IMR-90 (cell line): ENCODE results near the gene SLC1A7. TPM values are rescaled to one million over a fixed set of nuclear protein-coding genes. Genes with fewer than 3 reads are reported as not detected.

Experiments used
- ATAC-seq: fragments of 200-7000 bp; cut with Tn5 transposase; 2 replicates; pipeline ENCODE4 v1.9.1; 2020; ENCODE audit warnings: low read depth, mild to moderate bottlenecking, moderate library complexity
- BruUV-seq: library from RNA; stranded (reverse); fragments of 400-500 nt; replicated peaks from 2 replicates; lab custom pipeline; 2021; lab: Mats Ljungman, UMichigan
- CTCF ChIA-PET: fragments of 300-600 bp; formaldehyde crosslinking; extraction: SDS; loops from one replicate; lab custom pipeline; 2021; ENCODE audit warnings: antibody characterized with exemption; lab: Yijun Ruan, JAX
- POLR2A ChIA-PET: fragments of 300-600 bp; sonication (Branson Sonifier 250); formaldehyde crosslinking; loops from one replicate; lab custom pipeline; 2022; ENCODE audit warnings: antibody characterized with exemption; ENCODE audit not compliant: unreplicated experiment; lab: Charles Lee
- DNase-seq: peaks from one replicate; pipeline ENCODE4 v3.0.0; 2013
- H2AFZ ChIP-seq: replicated peaks from 2 replicates; pipeline ENCODE3; 2013; ENCODE audit warnings: low read length, mild to moderate bottlenecking; ENCODE audit not compliant: poor library complexity
- H2AK5ac ChIP-seq: 2 replicates; pipeline ENCODE4 v1.6.1; 2013; ENCODE audit warnings: low read depth, low read length, inconsistent platforms
- H2AK9ac ChIP-seq: replicated peaks from 2 replicates; pipeline ENCODE3; 2013; ENCODE audit warnings: mild to moderate bottlenecking, low read depth, low read length, moderate library complexity; ENCODE audit not compliant: poor library complexity
- H2BK120ac ChIP-seq: 2 replicates; pipeline ENCODE4 v1.6.1; 2013; ENCODE audit warnings: low read depth, low read length, inconsistent platforms
- H2BK15ac ChIP-seq: 3 replicates; pipeline ENCODE4 v1.6.1; 2013; ENCODE audit warnings: low read depth, low read length, inconsistent platforms
- H2BK20ac ChIP-seq: 2 replicates; pipeline ENCODE4 v1.6.1; 2013; ENCODE audit warnings: low read depth, mild to moderate bottlenecking, inconsistent platforms, low read length, moderate library complexity
- H2BK5ac ChIP-seq: 2 replicates; pipeline ENCODE4 v1.6.1; 2013; ENCODE audit warnings: mild to moderate bottlenecking, low read depth, low read length, inconsistent platforms; ENCODE audit not compliant: poor library complexity, severe bottlenecking
- H3K14ac ChIP-seq: replicated peaks from 2 replicates; pipeline ENCODE4 v1.6.1; 2013; ENCODE audit warnings: low read depth, low read length, inconsistent platforms
- H3K18ac ChIP-seq: 2 replicates; pipeline ENCODE4 v1.6.1; 2013; ENCODE audit warnings: low read depth, low read length, control low read depth
- H3K23ac ChIP-seq: 2 replicates; pipeline ENCODE4 v1.6.1; 2013; ENCODE audit warnings: low read depth, low read length, inconsistent platforms
- H3K27ac ChIP-seq: 2 replicates; pipeline ENCODE4 v1.5.1; 2013; ENCODE audit warnings: mild to moderate bottlenecking, control low read depth, low read length; ENCODE audit not compliant: insufficient read depth
- H3K27me3 ChIP-seq: 2 replicates; pipeline ENCODE4 v1.6.1; 2013; ENCODE audit warnings: low read length; ENCODE audit not compliant: control insufficient read depth, insufficient read depth
- H3K36me3 ChIP-seq: 2 replicates; pipeline ENCODE4 v1.6.1; 2013; ENCODE audit warnings: low read length, mixed read lengths; ENCODE audit not compliant: control insufficient read depth, insufficient read depth
- H3K4ac ChIP-seq: 2 replicates; pipeline ENCODE4 v1.6.1; 2013; ENCODE audit warnings: low read depth, low read length, inconsistent platforms
- H3K4me1 ChIP-seq: 2 replicates; pipeline ENCODE4 v1.6.1; 2013; ENCODE audit warnings: low read length, mixed read lengths; ENCODE audit not compliant: control insufficient read depth, insufficient read depth
- H3K4me2 ChIP-seq: 2 replicates; pipeline ENCODE4 v1.6.1; 2013; ENCODE audit warnings: low read depth, mild to moderate bottlenecking, control low read depth, low read length, moderate library complexity
- H3K4me3 ChIP-seq: 2 replicates; pipeline ENCODE4 v1.5.1; 2013; ENCODE audit warnings: low read depth, mild to moderate bottlenecking, control low read depth, low read length, moderate library complexity; ENCODE audit not compliant: insufficient read depth
- H3K56ac ChIP-seq: 2 replicates; pipeline ENCODE4 v1.6.1; 2013; ENCODE audit warnings: low read length, inconsistent platforms; ENCODE audit not compliant: insufficient read depth; ENCODE audit errors: extremely low read depth
- H3K79me1 ChIP-seq, 2 experiments: 2 replicates each; pipeline ENCODE4 v1.6.1; 2013; ENCODE audit warnings: low read length in 2 of 2, inconsistent platforms in 1 of 2, low read depth in 1 of 2
- H3K9ac ChIP-seq: 2 replicates; pipeline ENCODE4 v1.6.1; 2013; ENCODE audit warnings: low read depth, low read length, control low read depth
- H3K9me1 ChIP-seq: 2 replicates; pipeline ENCODE4 v1.6.1; 2013; ENCODE audit warnings: low read length, inconsistent platforms; ENCODE audit not compliant: insufficient read depth
- H3K9me3 ChIP-seq: 2 replicates; pipeline ENCODE4 v1.6.1; 2013; ENCODE audit warnings: low read length; ENCODE audit not compliant: control insufficient read depth, insufficient read depth
- H4K20me1 ChIP-seq: 2 replicates; pipeline ENCODE4 v1.6.1; 2013; ENCODE audit warnings: low read length, inconsistent platforms; ENCODE audit not compliant: insufficient read depth
- H4K5ac ChIP-seq: 2 replicates; pipeline ENCODE4 v1.6.1; 2013; ENCODE audit warnings: mild to moderate bottlenecking, low read depth, low read length, control low read depth
- H4K8ac ChIP-seq, 2 experiments: 2 replicates each; pipeline ENCODE4 v1.6.1; 2013; ENCODE audit warnings: low read depth in 2 of 2, low read length in 2 of 2, control low read depth in 1 of 2, inconsistent platforms in 1 of 2
- H4K91ac ChIP-seq: 2 replicates; pipeline ENCODE4 v1.6.1; 2013; ENCODE audit warnings: low read depth, low read length, inconsistent platforms; ENCODE audit not compliant: insufficient read depth
- BHLHE40 ChIP-seq: fragments of 150-350 bp; IDR thresholded peaks from 2 replicates; pipeline ENCODE4 v1.6.1; 2016; ENCODE audit warnings: mild to moderate bottlenecking, low read depth, low read length
- CEBPB ChIP-seq: IDR thresholded peaks from 2 replicates; pipeline ENCODE4 v1.6.1; 2012; ENCODE audit warnings: low read depth, low read length, improper control_type of control experiment
- CHD1 ChIP-seq: IDR thresholded peaks from 2 replicates; pipeline ENCODE4 v1.6.1; 2012; ENCODE audit warnings: low read depth, low read length, improper control_type of control experiment
- FOS ChIP-seq: fragments of 150-350 bp; IDR thresholded peaks from 2 replicates; pipeline ENCODE4 v1.6.1; 2016; ENCODE audit warnings: low read depth, low read length
- MAFK ChIP-seq: IDR thresholded peaks from 2 replicates; pipeline ENCODE4 v1.6.1; 2012; ENCODE audit warnings: low read depth, low read length, improper control_type of control experiment
- MAZ ChIP-seq: IDR thresholded peaks from 2 replicates; pipeline ENCODE4 v1.6.1; 2012; ENCODE audit warnings: low read depth, mild to moderate bottlenecking, low read length, improper control_type of control experiment, moderate library complexity, borderline replicate concordance
- MXI1 ChIP-seq: IDR thresholded peaks from 2 replicates; pipeline ENCODE4 v1.6.1; 2012; ENCODE audit warnings: low read depth, mild to moderate bottlenecking, low read length, moderate library complexity, borderline replicate concordance
- NFE2L2 ChIP-seq: fragments of 150-350 bp; IDR thresholded peaks from 2 replicates; pipeline ENCODE4 v1.6.1; 2016; ENCODE audit warnings: low read depth, mild to moderate bottlenecking, low read length
- POLR2A ChIP-seq: IDR thresholded peaks from 2 replicates; pipeline ENCODE4 v1.6.1; 2012; ENCODE audit warnings: mild to moderate bottlenecking, low read depth, low read length
- RAD21 ChIP-seq: IDR thresholded peaks from 2 replicates; pipeline ENCODE4 v1.6.1; 2012; ENCODE audit warnings: low read length, improper control_type of control experiment
- RCOR1 ChIP-seq: IDR thresholded peaks from 2 replicates; pipeline ENCODE4 v1.6.1; 2012; ENCODE audit warnings: mild to moderate bottlenecking, low read length, improper control_type of control experiment; ENCODE audit not compliant: insufficient replicate concordance
- RFX5 ChIP-seq: IDR thresholded peaks from 2 replicates; pipeline ENCODE4 v1.8.0; 2012; ENCODE audit warnings: low read depth, mild to moderate bottlenecking, low read length, moderate library complexity
- SMC3 ChIP-seq: fragments of 150-350 bp; IDR thresholded peaks from 2 replicates; pipeline ENCODE4 v1.6.1; 2016; ENCODE audit warnings: low read depth, mild to moderate bottlenecking, antibody characterized with exemption, low read length, moderate library complexity
- WGBS, 2 experiments: methylation state at CpG; one replicate each; pipeline versions ENCODE4 v1.1.5 to v1.1.7; 2013; ENCODE audit warnings: missing lambda C conversion rate in 2 of 2; ENCODE audit not compliant: insufficient read length in 1 of 2; ENCODE audit errors: extremely low coverage in 2 of 2; 5-methylcytosine and 5-hydroxymethylcytosine counted together
- dilution Hi-C: fragments of 300-500 bp; cut with HindIII; formaldehyde crosslinking; loops from one replicate; pipeline ENCODE4 v1.14.3; 2018; ENCODE audit warnings: low sequenced_read_pairs; ENCODE audit not compliant: unreplicated experiment
- in situ Hi-C: fragments of 300-500 bp; cut with MboI; formaldehyde crosslinking; loops from 3 replicates; pipeline ENCODE4 v1.14.3; 2019; ENCODE audit warnings: low sequenced_read_pairs, inconsistent platforms, mixed read lengths
- intact Hi-C: fragments of 100-400 bp; cut with micrococcal nuclease; formaldehyde crosslinking; loops from 2 replicates; pipeline ENCODE4 v1.10.0; 2022
- polyA plus RNA-seq, 3 experiments: library from polyadenylated mRNA; depleted of rRNA; stranded (reverse); fragments of >200 nt; gene quantifications; 2 replicates each; pipeline ENCODE4 v1.2.3, GENCODE V29; 2012; ENCODE audit warnings: low replicate concordance in 1 of 3
- total RNA-seq: library from RNA; depleted of rRNA; stranded (reverse); fragments of >200 nt; gene quantifications from 2 replicates; pipeline ENCODE4 v1.2.3, GENCODE V29; 2012
- TF ChIP-seq, protein P1 (sequence below): conservative IDR thresholded peaks from 2 replicates; pipeline ENCODE4 v1.5.1; 2012; ENCODE audit warnings: mild to moderate bottlenecking, low read depth, low read length, improper control_type of control experiment
- TF ChIP-seq, protein P2 (sequence below): fragments of 150-350 bp; IDR thresholded peaks from 2 replicates; pipeline ENCODE4 v1.6.1; 2017; ENCODE audit warnings: mild to moderate bottlenecking, antibody characterized with exemption, low read length, low read depth
- TF ChIP-seq, protein P3 (sequence below): fragments of 150-350 bp; IDR thresholded peaks from 2 replicates; pipeline ENCODE4 v1.6.1; 2016; ENCODE audit warnings: low read depth, mild to moderate bottlenecking, low read length, moderate library complexity, borderline replicate concordance

The SLC1A7 gene
- total and polyA plus RNA-seq, 2 of the 4 experiments (the other 2 are of a cell fraction) = 0.05 TPM; not detected in 1

DNA sequence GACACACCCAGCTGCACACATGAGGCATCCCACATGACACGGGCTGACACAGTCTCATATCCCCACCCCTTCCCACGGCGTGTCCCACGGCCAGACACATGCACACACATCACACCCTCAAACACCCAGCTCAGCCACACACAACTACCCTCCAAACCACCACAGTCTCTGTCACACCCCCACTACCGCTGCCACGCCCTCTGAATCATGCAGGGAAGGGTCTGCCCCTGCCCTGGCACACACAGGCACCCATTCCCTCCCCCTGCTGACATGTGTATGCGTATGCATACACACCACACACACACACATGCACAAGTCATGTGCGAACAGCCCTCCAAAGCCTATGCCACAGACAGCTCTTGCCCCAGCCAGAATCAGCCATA is 57.9 kb downstream of the SLC1A7 start:
- CTCF ChIA-PET = no interaction called here
- WGBS, 2 experiments = 93% methylated on average over 8 of the region's 8 CpGs; no CpG with 5 or more reads in 1 of the 2 experiments
- Histone ChIP-seq H3K56ac (no peak overlapping the region), H2AK5ac (peak overlapping the region; percentile 33), H2BK20ac (no peak overlapping the region), H2BK5ac (no peak overlapping the region), H2BK120ac (no peak overlapping the region), H4K8ac (no peak overlapping the region), H3K36me3 (peaks cover 23% of the 10 kb centered on the region), H3K14ac (no peak overlapping the region), H3K9me3 (no peaks in the 10 kb centered on the region), H4K20me1 (no peaks in the 10 kb centered on the region), H3K27ac (no peak overlapping the region), H3K4me2 (no peak overlapping the region), H3K4me1 (peaks cover 16% of the 10 kb centered on the region), H2AK9ac (peak overlapping the region; percentile 57), H3K9me1 (peaks cover 10% of the 10 kb centered on the region), H2AFZ (no peak overlapping the region), H3K4ac (no peak overlapping the region), H2BK15ac (no peak overlapping the region; the same call in 2 of the 3 replicates), H3K18ac (no peak overlapping the region), H3K4me3 (no peak overlapping the region), H3K23ac (no peak overlapping the region), H4K91ac (no peak overlapping the region; the same call in 1 of the 2 replicates), H4K5ac (no peak overlapping the region), H3K9ac (no peak overlapping the region), H3K27me3 (no peaks in the 10 kb centered on the region), H3K79me1 (no peaks in the 10 kb centered on the region)
- dilution Hi-C loops = no loop called here
- TSS peak; percentile 66 for BruUV-seq
- TF ChIP-seq, protein P1, sequence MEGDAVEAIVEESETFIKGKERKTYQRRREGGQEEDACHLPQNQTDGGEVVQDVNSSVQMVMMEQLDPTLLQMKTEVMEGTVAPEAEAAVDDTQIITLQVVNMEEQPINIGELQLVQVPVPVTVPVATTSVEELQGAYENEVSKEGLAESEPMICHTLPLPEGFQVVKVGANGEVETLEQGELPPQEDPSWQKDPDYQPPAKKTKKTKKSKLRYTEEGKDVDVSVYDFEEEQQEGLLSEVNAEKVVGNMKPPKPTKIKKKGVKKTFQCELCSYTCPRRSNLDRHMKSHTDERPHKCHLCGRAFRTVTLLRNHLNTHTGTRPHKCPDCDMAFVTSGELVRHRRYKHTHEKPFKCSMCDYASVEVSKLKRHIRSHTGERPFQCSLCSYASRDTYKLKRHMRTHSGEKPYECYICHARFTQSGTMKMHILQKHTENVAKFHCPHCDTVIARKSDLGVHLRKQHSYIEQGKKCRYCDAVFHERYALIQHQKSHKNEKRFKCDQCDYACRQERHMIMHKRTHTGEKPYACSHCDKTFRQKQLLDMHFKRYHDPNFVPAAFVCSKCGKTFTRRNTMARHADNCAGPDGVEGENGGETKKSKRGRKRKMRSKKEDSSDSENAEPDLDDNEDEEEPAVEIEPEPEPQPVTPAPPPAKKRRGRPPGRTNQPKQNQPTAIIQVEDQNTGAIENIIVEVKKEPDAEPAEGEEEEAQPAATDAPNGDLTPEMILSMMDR = no peak
- TF ChIP-seq, protein P2, sequence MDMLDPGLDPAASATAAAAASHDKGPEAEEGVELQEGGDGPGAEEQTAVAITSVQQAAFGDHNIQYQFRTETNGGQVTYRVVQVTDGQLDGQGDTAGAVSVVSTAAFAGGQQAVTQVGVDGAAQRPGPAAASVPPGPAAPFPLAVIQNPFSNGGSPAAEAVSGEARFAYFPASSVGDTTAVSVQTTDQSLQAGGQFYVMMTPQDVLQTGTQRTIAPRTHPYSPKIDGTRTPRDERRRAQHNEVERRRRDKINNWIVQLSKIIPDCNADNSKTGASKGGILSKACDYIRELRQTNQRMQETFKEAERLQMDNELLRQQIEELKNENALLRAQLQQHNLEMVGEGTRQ = no peak
- TF ChIP-seq MAFK (no peak), NFE2L2 (no peak), RCOR1 (no peak), POLR2A (no peak), RFX5 (no peak), CEBPB (no peak), BHLHE40 (no peak), CHD1 (no peak), MAZ (no peak), MXI1 (no peak), RAD21 (no peak), FOS (no peak), SMC3 (no peak)
- TF ChIP-seq, protein P3, sequence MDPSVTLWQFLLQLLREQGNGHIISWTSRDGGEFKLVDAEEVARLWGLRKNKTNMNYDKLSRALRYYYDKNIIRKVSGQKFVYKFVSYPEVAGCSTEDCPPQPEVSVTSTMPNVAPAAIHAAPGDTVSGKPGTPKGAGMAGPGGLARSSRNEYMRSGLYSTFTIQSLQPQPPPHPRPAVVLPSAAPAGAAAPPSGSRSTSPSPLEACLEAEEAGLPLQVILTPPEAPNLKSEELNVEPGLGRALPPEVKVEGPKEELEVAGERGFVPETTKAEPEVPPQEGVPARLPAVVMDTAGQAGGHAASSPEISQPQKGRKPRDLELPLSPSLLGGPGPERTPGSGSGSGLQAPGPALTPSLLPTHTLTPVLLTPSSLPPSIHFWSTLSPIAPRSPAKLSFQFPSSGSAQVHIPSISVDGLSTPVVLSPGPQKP = no peak
- POLR2A ChIA-PET = no interaction called here
- intact Hi-C loops = no loop called here
- ATAC-seq (no peak), DNase-seq (no peak)
- in situ Hi-C loops = no loop called here
